HG02798 (cell line): Measurements from ENCODE around the gene PTPRCAP.
"Not testable (repeated sequence)": the region's sequence is repeated elsewhere in the genome, so short reads cannot be mapped to it uniquely, and the experiment has no call there.

Experiments
- ATAC-seq: cut with Tn5 transposase; IDR thresholded peaks from one replicate; pipeline ENCODE4 v1.9.1; 2021; ENCODE audit warnings: mild to moderate bottlenecking; ENCODE audit not compliant: unreplicated experiment, poor library complexity

Gene PTPRCAP

GRCh38 chr11:67411785-67412152, 25.7 kb downstream of the PTPRCAP start:
- ATAC-seq, result no peak

DNA sequence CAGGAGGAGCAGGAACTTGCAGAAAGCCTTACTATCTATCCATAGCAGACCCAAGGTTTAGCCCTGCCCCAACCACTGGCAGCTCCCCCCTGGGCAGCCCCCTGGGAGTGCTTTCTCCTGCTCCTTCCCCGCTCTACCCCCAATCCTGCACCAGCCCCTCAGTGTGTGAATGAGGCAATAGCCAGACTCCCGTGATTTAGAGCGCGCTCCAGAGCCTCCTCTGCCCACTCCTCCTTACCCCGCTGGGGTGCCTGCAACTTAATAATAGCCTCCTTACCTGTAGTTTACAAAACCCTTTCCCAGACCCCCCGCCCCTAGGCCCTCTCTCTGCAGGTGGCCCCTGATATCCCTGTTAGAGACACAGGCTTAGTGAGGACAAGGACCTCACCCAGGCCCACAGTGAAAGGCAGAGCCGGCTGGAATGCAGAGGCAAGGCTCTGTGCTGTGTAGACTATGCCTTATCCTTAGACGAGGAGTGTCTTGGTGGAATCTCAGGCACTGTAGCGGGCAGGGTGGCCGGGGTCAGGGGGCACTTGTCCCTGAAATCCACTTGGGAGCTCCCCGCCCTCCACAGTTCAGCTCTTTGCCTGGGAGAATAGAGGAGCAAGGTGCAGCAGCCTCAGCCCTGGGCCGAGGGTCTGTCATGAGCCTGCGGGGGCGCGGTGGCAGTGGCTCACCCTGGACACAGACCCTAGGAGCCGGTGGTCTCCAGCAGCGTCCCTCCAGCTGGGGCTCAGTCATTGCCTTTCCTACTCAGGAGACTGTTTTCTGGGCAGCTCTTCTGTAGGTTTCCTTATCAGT, 26.3 kb downstream of the PTPRCAP start:
- no peak for ATAC-seq

GRCh38 chr11:67410369-67410831, 27.1 kb downstream of the PTPRCAP start:
- no peak for ATAC-seq

GRCh38 chr11:67409781-67410368, 27.6 kb downstream of the PTPRCAP start:
- ATAC-seq, result no peak

GRCh38 chr11:67409261-67409666, 28.2 kb downstream of the PTPRCAP start:
- ATAC-seq, result peak; percentile 42

DNA sequence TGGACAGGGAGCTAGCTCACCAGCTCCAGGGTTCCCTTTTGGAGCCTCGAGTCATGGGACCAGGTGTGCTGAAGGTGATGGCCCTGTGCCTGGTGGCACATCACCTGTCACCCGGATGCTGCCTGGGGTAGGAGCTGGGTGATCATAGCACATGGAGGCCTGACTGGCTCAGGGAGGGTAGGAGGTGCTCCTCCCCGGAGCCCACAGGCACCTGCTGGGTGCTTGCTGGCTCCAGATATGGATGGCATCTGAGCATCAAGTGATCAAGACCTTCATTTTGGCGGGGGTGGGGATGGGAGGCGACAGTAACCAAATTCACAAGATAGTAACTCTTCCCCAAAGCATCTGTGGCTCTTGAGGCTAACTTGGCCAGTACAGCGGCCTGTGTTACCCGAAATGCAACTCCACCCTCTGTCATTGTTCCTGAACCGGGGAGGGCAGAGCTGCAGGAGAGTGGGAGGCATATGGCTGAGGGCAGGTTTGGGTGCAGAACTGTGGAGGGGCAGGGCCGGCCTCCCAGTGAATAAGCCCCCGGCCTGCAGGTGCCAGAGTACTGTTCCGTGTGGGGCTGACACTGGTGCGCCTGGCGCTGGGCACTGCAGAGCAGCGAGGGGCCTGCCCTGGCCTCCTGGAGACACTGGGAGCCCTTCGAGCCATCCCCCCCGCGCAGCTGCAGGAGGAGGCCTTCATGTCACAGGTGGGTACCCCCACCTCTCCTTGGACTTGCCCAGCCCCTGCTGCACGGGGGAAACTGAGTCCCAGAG, 28.9 kb downstream of the PTPRCAP start:
- ATAC-seq, result no peak

DNA sequence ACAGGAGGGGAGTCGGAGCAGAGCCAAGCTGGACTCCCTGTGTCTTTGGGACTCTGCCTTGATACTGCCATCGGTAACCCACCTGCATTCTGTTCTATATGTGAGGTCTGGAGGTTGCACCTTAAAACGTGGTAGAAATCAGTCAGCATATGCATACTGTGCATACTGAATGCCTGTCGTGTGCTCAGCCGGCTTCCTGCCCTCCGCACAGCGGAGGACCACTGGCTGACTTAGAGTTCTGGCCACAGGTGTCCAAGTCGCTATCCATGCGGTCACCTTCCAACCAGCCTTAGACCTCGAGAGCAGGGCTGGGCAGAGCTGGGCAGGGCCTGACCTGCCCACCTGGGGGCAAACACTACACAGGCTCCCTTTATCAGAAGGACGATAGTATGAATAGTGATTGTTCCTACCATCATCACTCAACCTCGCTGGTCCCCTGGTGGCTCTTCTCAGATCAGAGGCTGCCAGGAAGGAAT, 29.8 kb downstream of the PTPRCAP start:
- ATAC-seq, result no peak

DNA sequence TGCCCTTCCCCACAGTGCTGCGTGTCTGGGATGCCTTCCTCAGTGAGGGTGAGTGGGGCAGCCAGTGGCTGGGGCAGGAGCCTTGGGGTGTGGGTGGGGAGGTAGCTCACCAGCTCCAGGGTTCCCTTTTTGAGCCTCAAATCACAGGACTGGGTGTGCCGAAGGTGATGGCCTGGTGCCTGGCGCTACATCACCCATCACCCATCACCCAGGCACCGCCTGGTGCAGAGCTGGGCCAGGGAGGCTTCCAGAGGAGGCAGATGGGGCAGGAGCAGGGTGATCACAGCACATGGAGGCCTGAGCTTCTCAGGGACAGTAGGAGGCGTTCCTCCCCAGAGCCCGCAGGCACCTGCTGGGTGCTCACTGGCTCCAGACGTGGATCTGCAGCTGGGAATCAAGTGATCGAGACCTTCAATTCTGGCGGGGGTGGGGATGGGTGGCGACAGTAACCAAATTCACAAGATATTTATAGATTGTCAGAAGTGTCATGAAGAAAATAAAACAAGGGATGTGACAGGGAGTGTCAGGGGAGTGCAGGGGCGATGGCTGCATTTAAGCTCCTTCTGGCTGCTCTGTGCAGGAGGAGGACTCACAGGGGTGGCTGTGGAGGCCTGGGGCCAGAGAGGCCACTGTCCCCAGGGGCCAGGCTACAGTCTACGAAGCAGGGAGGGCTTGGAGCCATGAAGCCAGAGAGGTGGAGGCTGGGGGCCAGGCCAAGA, 30.4 kb downstream of the PTPRCAP start:
- no peak for ATAC-seq

DNA sequence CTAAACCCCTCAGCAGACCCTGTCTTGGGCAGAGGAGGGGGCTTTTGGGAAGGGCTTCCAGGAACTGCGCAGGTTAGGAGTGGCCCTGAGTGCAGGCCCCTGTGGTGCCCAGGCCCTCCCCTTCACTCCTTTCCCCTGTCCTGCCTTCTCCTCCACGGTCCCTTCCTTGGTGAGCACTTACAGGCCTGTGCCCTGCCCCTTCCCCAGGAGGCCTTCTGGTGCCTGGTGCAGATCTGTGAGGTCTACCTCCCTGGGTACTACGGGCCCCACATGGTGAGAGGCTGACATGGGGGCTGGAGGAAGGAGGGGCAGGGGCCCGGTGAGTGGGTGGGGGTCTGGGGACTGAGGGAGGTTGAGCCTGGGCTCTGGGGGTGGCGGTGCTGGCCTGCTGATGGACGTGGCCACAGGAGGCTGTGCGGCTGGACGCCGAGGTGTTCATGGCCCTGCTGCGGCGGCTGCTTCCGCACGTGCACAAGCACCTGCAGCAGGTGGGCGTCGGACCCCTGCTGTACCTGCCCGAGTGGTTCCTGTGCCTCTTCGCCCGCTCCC, 31.0 kb downstream of the PTPRCAP start:
- ATAC-seq, result no peak

DNA sequence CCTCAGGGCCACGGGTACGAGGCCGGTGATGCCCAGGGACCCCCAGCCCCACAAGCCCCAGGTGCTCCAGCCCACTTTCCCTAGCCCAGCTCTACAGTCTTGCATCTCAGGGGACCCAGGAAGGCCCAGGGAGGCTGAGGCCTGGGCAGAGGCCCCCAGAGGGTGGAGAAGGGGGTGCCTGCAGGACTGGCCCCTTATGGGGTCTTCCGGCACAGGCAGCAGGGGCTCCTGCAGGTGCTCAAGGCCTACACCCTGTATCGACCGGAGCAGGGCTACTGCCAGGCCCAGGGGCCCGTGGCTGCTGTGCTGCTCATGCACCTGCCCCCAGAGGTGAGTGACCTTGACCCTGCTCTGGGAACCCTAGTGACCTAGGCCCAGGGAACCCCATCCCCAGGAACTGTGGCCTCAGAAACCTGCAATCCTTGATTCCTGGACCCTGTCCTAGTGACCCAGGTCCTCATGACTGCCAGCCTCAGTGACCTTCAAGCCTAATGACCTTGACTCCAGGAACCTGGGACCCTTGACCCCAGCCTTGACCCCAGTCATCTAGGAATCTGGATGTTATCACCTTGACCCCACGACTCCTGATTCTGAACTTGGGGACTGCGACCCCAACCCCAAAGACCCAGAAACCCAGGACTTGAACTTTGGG, 31.7 kb downstream of the PTPRCAP start:
- ATAC-seq, result no peak

DNA sequence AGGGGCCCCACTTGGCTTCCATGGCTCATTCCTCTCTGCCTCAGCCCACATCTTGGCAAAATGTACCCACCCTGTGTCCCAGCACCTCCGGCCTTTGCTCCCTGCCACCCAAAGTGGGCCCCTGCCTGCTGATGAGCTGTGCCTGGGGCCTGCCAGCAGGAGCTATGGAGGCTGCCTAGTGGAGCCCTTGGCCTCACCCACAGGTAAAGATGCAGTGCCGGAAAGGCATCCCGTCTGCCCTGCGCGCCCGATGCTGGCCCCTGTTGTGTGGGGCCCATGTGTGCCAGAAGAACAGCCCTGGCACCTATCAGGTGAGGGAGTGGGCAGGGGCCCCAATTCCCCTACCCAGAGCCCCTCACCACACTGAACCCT, 32.3 kb downstream of the PTPRCAP start:
- no peak for ATAC-seq

DNA sequence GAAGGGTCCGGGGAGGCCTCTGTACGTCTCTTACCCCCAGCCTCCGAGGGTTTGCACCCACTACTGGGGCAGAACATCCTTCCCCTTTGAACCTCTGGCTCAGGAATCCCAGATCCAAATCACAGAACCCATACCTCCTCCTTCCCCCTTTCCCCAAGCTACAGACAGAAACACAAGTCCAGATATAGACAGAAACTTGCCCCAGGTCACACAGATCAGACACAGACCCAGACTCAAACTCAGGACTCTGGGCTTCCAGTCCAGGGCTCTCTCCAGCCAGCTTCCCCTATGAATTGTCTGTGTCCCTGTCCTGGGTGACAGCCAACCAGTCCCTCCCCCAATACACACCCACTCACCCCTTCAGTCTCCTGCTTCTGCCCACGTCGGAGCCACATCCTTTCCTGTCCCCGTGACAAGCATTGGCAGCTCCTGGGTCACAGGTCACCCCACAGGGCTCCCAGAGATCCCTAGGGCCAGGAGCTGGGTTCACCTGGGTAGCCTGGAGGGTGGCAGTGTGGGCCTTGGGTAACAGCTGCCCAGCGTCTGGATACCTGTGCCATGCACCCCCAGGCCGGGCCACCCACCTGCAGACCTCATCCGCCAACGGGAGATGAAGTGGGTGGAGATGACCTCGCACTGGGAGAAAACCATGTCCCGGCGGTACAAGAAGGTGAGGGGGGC, 32.8 kb downstream of the PTPRCAP start:
- no peak for ATAC-seq

DNA sequence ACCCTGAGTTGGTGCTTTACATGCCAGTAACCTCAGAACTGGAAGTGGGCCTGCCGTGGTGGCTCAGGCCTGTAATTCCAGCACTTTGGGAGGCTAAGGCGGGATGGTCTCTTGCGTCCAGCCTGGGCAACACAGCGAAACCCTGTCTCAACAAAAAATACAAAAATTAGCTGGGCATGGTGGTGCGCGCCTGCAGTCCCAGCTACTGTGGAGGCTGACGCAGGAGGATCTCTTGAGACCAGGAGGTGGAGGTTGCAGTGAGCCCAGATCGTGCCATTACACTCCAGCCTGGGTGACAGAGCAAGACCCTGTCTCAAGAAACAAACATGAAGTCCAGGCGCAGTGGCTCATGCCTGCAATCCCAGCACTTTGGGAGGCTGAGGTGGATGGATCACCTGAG, 34.4 kb downstream of the PTPRCAP start:
- ATAC-seq, result not testable (repeated sequence)

- ATAC-seq, result not testable (repeated sequence)
Observed at GRCh38 chr11:67402192-67402839, 35.2 kb downstream of the PTPRCAP start.

GRCh38 chr11:67401495-67402191, 35.8 kb downstream of the PTPRCAP start, which contains the start of gene PPP1CA:
Gene PPP1CA (minus strand): TSS chr11:67401858. CDS start chr11:67401782, 76 bp downstream.
- ATAC-seq, result peak; percentile 79

- ATAC-seq, result peak; percentile 18
Observed at GRCh38 chr11:67400942-67401494, 36.5 kb downstream of the PTPRCAP start.

GRCh38 chr11:67400251-67400941, 37.1 kb downstream of the PTPRCAP start:
- no peak for ATAC-seq
